ENCODE results near the gene ADAM8. TPM values are rescaled to one million over a fixed set of nuclear protein-coding genes. Genes with fewer than 3 reads are reported as not detected.

ADAM8 gene
- total RNA-seq, 1 donor = 0.36 TPM

DNA sequence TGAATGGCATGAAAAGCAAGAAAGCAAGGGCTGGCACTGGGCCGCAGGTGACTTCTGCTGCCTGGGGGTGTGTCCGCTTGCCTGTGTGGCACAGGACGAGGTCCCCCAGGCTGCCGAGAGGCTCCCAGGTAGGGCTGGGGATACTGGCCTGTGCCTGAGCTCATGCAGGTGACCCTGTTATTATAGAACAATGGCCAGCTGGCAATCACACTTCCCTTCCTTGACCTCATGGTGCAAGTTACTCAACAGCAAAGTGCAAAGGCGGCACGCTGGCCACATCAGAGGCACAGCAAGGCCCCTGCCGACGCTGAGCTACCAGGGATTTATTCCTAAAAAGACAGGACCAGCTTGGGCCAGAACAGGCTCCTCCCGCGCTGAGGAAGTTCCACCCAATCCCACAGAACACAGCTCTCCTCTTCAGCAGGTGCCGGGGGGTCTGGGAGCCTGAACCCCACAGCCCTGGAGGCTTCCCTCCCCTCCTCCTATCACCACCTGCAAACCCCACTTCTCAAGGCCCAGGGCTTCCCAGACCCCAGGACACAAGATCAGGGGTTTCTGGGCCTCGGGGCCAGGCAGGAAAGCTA, 1.4 kb upstream of the ADAM8 start:
- TF ChIP-seq, protein P1, sequence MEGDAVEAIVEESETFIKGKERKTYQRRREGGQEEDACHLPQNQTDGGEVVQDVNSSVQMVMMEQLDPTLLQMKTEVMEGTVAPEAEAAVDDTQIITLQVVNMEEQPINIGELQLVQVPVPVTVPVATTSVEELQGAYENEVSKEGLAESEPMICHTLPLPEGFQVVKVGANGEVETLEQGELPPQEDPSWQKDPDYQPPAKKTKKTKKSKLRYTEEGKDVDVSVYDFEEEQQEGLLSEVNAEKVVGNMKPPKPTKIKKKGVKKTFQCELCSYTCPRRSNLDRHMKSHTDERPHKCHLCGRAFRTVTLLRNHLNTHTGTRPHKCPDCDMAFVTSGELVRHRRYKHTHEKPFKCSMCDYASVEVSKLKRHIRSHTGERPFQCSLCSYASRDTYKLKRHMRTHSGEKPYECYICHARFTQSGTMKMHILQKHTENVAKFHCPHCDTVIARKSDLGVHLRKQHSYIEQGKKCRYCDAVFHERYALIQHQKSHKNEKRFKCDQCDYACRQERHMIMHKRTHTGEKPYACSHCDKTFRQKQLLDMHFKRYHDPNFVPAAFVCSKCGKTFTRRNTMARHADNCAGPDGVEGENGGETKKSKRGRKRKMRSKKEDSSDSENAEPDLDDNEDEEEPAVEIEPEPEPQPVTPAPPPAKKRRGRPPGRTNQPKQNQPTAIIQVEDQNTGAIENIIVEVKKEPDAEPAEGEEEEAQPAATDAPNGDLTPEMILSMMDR (IDR thresholded peaks at IDR 0.05; ENCODE audit: insufficient read depth, low read length) = no peak
- DNase-seq (ENCODE audit: low read depth) = no peak
- H3K4me3 ChIP-seq (ENCODE audit: low read depth, low read length) = no peak overlapping the region

- TF ChIP-seq, protein P1 (IDR thresholded peaks at IDR 0.05; ENCODE audit: insufficient read depth, low read length) = no peak
- DNase-seq (ENCODE audit: low read depth) = no peak
- H3K4me3 ChIP-seq (ENCODE audit: low read depth, low read length) = no peak overlapping the region
Measured at GRCh38 chr10:133277277-133277992, 767 bp upstream of the ADAM8 start.

GRCh38 chr10:133276100-133276434, 601 bp downstream of the ADAM8 start:
- DNase-seq (ENCODE audit: low read depth) = no peak
- no peak overlapping the region for H3K4me3 ChIP-seq (ENCODE audit: low read depth, low read length)
- TF ChIP-seq, protein P1 (IDR thresholded peaks at IDR 0.05; ENCODE audit: insufficient read depth, low read length) = no peak

GRCh38 chr10:133275684-133276092, 980 bp downstream of the ADAM8 start:
- H3K4me3 ChIP-seq (ENCODE audit: low read depth, low read length) = no peak overlapping the region
- TF ChIP-seq, protein P1 (IDR thresholded peaks at IDR 0.05; ENCODE audit: insufficient read depth, low read length) = no peak
- no peak for DNase-seq (ENCODE audit: low read depth)

DNA sequence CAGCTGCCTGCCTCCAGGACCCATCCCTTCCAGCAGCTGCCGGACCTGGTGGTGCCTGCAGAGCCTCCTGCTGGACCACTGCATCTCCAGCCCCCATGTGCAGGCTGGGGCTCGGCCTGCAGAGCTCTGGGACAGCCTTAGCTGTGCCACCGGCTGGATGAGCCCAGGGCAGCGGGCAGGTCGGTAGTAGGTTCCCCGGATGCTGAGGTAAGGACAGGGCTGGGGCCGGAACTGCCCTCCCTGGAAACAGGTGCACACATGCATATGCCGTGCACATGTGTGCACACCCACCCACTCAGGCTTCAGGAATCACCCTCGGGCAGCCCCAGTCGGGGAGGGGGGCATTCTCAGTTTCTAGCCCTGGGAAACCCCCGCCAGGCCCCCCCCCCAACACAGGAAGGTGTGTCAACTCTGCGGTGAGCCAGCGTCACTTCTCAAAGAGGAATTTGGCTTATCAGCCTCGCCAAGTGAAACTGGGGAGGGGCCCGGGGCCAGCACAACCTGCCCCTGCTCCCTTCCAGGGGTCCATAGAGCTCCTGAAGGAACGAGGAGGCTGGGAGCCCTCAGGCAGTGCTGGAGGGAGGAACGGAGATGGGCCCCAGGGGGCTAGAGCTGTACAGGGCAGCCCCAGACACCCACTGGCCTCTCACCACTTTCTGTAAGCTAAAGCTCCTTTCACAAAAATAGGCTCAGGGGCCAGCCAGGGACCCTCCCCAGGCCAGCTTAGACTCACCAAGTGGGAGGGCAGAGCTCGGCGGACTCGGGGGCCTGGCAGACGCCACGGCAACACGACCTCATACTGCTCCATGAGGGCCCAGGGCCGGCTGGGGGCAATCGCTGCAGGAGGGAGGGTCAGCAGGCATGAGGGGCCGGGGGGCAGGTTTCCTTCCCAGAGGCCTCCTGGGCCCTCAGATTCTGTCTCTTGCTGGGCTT, 1.7 kb downstream of the ADAM8 start:
- H3K4me3 ChIP-seq (ENCODE audit: low read depth, low read length) = no peak overlapping the region
- DNase-seq (ENCODE audit: low read depth) = no peak
- TF ChIP-seq, protein P1 (IDR thresholded peaks at IDR 0.05; ENCODE audit: insufficient read depth, low read length) = no peak

- DNase-seq (ENCODE audit: low read depth) = no peak
- H3K4me3 ChIP-seq (ENCODE audit: low read depth, low read length) = no peak overlapping the region
- TF ChIP-seq, protein P1 (IDR thresholded peaks at IDR 0.05; ENCODE audit: insufficient read depth, low read length) = no peak
Measured at GRCh38 chr10:133273534-133274143, 3.0 kb downstream of the ADAM8 start.

Measured in fibroblast of the aortic adventitia (primary cell).